ENCODE measurements around the gene FAR1.
"Not testable (repeated sequence)": the region's sequence is repeated elsewhere in the genome, so short reads cannot be mapped to it uniquely, and the experiment has no call there.

Gene FAR1

DNA sequence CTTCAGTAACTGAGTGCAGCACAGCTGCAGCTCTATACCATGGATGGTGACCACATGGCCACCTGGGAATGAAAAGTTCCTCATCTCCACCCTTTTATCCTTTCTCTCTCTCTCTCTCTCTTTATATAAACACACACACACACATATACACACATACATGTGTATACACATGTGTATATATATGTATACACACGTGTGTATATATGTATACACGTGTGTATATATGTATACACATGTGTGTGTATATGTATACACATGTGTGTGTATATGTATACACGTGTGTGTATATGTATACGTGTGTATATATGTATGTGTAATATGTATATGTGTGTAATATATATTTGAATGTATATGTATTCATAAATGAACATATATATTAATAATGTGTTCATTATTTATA is 18.8 kb upstream of the FAR1 start:
- TF ChIP-seq, protein P1, sequence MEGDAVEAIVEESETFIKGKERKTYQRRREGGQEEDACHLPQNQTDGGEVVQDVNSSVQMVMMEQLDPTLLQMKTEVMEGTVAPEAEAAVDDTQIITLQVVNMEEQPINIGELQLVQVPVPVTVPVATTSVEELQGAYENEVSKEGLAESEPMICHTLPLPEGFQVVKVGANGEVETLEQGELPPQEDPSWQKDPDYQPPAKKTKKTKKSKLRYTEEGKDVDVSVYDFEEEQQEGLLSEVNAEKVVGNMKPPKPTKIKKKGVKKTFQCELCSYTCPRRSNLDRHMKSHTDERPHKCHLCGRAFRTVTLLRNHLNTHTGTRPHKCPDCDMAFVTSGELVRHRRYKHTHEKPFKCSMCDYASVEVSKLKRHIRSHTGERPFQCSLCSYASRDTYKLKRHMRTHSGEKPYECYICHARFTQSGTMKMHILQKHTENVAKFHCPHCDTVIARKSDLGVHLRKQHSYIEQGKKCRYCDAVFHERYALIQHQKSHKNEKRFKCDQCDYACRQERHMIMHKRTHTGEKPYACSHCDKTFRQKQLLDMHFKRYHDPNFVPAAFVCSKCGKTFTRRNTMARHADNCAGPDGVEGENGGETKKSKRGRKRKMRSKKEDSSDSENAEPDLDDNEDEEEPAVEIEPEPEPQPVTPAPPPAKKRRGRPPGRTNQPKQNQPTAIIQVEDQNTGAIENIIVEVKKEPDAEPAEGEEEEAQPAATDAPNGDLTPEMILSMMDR (IDR thresholded peaks at IDR 0.05; ENCODE audit: insufficient read depth, low read length, poor library complexity, severe bottlenecking) = no peak
- H3K4me3 ChIP-seq (replicated peaks; ENCODE audit: low read depth, low read length) = no peak overlapping the region
- no peaks in the 10 kb centered on the region for H3K27me3 ChIP-seq (replicated peaks; ENCODE audit: control insufficient read depth, insufficient read depth, low read length)
- H3K36me3 ChIP-seq (ENCODE audit: control insufficient read depth, insufficient read depth, low read length) = no peaks in the 10 kb centered on the region
- no peak for DNase-seq (ENCODE audit: extremely low read depth, insufficient read length)

DNA sequence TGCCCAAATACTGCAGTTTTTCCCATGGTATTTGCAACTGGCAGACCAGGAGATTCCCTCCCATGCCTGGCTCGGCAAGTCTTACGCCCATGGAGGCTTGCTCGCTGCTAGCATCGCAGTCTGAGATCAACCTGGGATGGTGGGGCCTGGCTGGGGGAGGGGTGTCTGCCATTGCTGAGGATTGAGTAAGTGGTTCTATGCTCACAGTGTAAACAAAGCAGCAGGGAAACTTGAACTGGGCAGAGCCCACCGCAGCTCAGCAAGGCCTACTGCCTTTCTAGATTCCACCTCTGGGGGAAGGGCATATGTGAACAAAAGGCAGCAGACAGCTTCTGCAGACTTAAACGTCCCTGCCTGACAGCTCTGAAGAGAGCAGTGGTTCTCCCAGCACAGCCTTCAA is 17.0 kb upstream of the FAR1 start:
- not testable (repeated sequence) for DNase-seq (ENCODE audit: extremely low read depth, insufficient read length); H3K4me3 ChIP-seq (replicated peaks; ENCODE audit: low read depth, low read length); H3K27me3 ChIP-seq (replicated peaks; ENCODE audit: control insufficient read depth, insufficient read depth, low read length); H3K36me3 ChIP-seq (ENCODE audit: control insufficient read depth, insufficient read depth, low read length)

DNA sequence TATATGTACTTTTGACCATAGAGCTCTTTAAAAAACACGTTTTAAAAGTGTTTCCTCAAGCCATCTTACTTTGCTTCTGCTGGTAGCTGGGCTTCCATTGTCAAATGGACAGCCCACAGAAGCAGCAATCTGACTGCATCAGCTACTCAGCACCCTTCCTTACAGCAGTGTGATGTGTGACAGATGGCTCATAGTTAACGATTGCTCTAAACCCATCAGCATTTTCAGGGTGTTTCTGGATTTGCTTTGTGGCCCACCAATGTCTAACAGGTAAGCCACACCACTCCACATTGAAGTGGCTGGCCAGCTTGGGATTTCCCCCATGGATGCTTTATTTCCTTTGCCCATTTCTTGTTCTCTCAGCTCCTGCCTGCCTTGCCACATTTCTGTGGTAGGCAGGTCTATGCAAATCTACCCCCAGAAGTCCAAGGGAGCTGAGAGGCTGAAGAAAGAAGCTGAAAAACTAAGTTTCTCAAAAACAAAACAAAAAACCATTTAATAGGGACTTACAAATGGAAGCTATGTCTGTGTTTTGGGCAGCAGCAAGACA is 7.3 kb upstream of the FAR1 start:
- Histone ChIP-seq H3K36me3 (ENCODE audit: control insufficient read depth, insufficient read depth, low read length) (no peaks in the 10 kb centered on the region), H3K27me3 (replicated peaks; ENCODE audit: control insufficient read depth, insufficient read depth, low read length) (no peaks in the 10 kb centered on the region), H3K4me3 (replicated peaks; ENCODE audit: low read depth, low read length) (no peak overlapping the region)
- TF ChIP-seq, protein P1 (IDR thresholded peaks at IDR 0.05; ENCODE audit: insufficient read depth, low read length, poor library complexity, severe bottlenecking) = no peak
- no peak for DNase-seq (ENCODE audit: extremely low read depth, insufficient read length)

DNA sequence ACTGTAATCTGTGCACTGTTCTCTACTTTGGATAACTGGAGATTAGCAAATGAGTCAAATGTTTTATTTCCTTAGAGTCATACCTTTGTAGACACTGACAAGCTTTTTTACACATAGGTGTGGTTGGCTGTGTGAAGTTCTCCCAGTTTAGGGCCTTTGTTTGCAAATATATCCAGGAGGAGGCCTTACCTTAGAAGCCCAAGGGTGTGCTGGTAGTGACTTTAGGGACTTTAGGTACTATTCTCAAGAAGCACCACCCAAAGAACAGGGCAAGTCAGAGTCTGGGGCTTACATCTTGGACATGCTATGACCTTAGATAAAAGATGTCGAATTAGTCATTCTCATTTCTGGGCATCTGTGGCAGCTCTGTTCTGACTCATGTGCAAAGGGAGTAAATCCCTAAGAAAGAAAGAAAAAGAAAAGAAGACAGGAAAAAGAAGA is 4.8 kb upstream of the FAR1 start:
- DNase-seq (ENCODE audit: extremely low read depth, insufficient read length) = no peak

DNA sequence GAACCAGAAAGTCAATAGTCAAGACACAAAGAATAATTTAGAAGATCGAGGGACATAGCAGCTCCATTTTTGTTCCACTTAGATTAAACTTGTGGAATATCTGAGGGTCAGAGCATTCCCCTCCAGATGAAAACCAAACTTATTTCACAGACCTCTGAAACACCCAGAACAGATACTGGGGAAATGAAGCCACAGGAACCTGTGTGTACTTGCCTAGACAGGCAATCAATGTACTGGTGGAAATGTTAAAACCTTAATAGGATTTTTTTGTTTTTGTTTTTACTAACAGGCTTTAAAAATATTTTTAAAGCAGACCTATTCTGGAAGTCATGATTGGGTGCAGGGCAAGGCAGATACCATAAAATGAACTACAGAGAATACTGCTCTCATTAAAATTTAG is 4.1 kb upstream of the FAR1 start:
- TF ChIP-seq, protein P1 (IDR thresholded peaks at IDR 0.05; ENCODE audit: insufficient read depth, low read length, poor library complexity, severe bottlenecking) = no peak
- no peak for DNase-seq (ENCODE audit: extremely low read depth, insufficient read length)
- no peaks in the 10 kb centered on the region for H3K27me3 ChIP-seq (replicated peaks; ENCODE audit: control insufficient read depth, insufficient read depth, low read length)
- no peaks in the 10 kb centered on the region for H3K36me3 ChIP-seq (ENCODE audit: control insufficient read depth, insufficient read depth, low read length)
- no peak overlapping the region for H3K4me3 ChIP-seq (replicated peaks; ENCODE audit: low read depth, low read length)

More for the DNA sequence above, 4.8 kb upstream of the FAR1 start:
- H3K4me3 ChIP-seq (replicated peaks; ENCODE audit: low read depth, low read length) = no peak overlapping the region
- H3K27me3 ChIP-seq (replicated peaks; ENCODE audit: control insufficient read depth, insufficient read depth, low read length) = no peaks in the 10 kb centered on the region
- H3K36me3 ChIP-seq (ENCODE audit: control insufficient read depth, insufficient read depth, low read length) = no peaks in the 10 kb centered on the region
- TF ChIP-seq, protein P1 (IDR thresholded peaks at IDR 0.05; ENCODE audit: insufficient read depth, low read length, poor library complexity, severe bottlenecking) = no peak

DNA sequence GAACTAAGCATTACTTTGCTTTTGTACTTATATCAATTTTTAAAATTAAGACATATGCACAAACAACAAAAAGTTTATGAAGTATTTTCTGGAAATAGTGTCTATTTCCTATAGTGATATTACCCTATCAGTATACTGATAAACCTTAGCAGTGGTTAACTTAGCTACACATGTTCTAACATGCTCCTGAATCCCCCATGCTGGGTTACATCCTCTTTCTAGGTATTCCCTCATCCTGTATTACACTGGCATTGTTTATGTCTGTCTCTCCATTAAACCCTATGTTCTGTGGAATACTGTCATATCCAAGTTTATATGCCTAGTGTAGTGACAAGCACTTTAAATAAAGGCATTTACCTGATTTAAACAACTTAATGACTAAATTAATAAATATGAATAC is 1.8 kb upstream of the FAR1 start:
- Histone ChIP-seq H3K27me3 (replicated peaks; ENCODE audit: control insufficient read depth, insufficient read depth, low read length) (no peaks in the 10 kb centered on the region), H3K36me3 (ENCODE audit: control insufficient read depth, insufficient read depth, low read length) (no peaks in the 10 kb centered on the region; the same call in 1 of the 2 replicates), H3K4me3 (replicated peaks; ENCODE audit: low read depth, low read length) (no peak overlapping the region)
- TF ChIP-seq, protein P1 (IDR thresholded peaks at IDR 0.05; ENCODE audit: insufficient read depth, low read length, poor library complexity, severe bottlenecking) = no peak
- no peak for DNase-seq (ENCODE audit: extremely low read depth, insufficient read length)

Measured in GM06990 (cell line).